Suprapubic skin (tissue), 4 donors: ENCODE measurements around the gene TIMM17B.

ENCODE experiments used
- CTCF ChIP-seq, 2 donors: fragments of 200-600 bp in 1 of 2; fragments of 450-650 bp in 1 of 2; sonication (generic) in 1 of 2; IDR thresholded peaks; one replicate each; pipeline ENCODE4 v1.5.1; 2016 to 2019; ENCODE audit warnings: antibody characterized with exemption in 2 of 2, mild to moderate bottlenecking in 1 of 2, moderate library complexity in 1 of 2
- EP300 ChIP-seq: sonication (generic); formaldehyde crosslinking; IDR thresholded peaks from one replicate; pipeline ENCODE4 v1.6.1; 2017; ENCODE audit warnings: antibody characterized with exemption
- POLR2A ChIP-seq, 2 donors: fragments of 450-650 bp; IDR thresholded peaks; one replicate each; pipeline ENCODE4 v1.6.1; 2017; ENCODE audit warnings: antibody characterized with exemption in 2 of 2, mild to moderate bottlenecking in 2 of 2, moderate library complexity in 2 of 2
- POLR2AphosphoS5 ChIP-seq, 3 donors: sonication (generic); formaldehyde crosslinking; IDR thresholded peaks; one replicate each; pipeline ENCODE4 v1.6.1; 2017; ENCODE audit warnings: antibody characterized with exemption in 3 of 3

GRCh38 chrX:48903290-48903689, 5.7 kb upstream of the TIMM17B start:
- TF ChIP-seq POLR2A (IDR thresholded peaks at IDR 0.05) (no peak), CTCF (IDR thresholded peaks at IDR 0.05) (no peak), POLR2AphosphoS5 (IDR thresholded peaks at IDR 0.05) (no peak), EP300 (no peak)
